KMS-11 (cell line): ENCODE measurements around the gene TRIM5.

ENCODE experiments used
- H2AFZ ChIP-seq: fragments of 200-600 bp; sonication (generic); 2 replicates; pipeline ENCODE4 v1.6.1; 2016; ENCODE audit warnings: antibody characterized with exemption, mixed run types, low read depth
- H3K27ac ChIP-seq: fragments of 200-600 bp; sonication (generic); 2 replicates; pipeline ENCODE4 v1.6.1; 2016; ENCODE audit warnings: mild to moderate bottlenecking, mixed run types
- H3K27me3 ChIP-seq: fragments of 200-600 bp; sonication (generic); 2 replicates; pipeline ENCODE4 v1.6.1; 2017; ENCODE audit warnings: mild to moderate bottlenecking, low read depth, mixed run types, moderate library complexity; ENCODE audit not compliant: insufficient read depth
- H3K36me3 ChIP-seq: fragments of 200-600 bp; sonication (generic); 2 replicates; pipeline ENCODE4 v1.6.1; 2017; ENCODE audit warnings: mild to moderate bottlenecking, mixed run types; ENCODE audit not compliant: insufficient read depth
- H3K4me1 ChIP-seq: fragments of 200-600 bp; sonication (generic); 2 replicates; pipeline ENCODE4 v1.6.1; 2016; ENCODE audit warnings: mild to moderate bottlenecking, low read depth, mixed run types; ENCODE audit not compliant: poor library complexity, severe bottlenecking
- H3K4me2 ChIP-seq: fragments of 200-600 bp; sonication (generic); 2 replicates; pipeline ENCODE4 v1.7.0; 2016; ENCODE audit warnings: mild to moderate bottlenecking, mixed run types
- H3K4me3 ChIP-seq: fragments of 200-600 bp; sonication (generic); IDR thresholded peaks from 2 replicates; pipeline ENCODE4 v1.6.1; 2017; ENCODE audit warnings: low read depth, low read length, mixed read lengths; ENCODE audit not compliant: insufficient read depth
- H3K79me2 ChIP-seq: fragments of 200-600 bp; sonication (generic); 2 replicates; pipeline ENCODE4 v1.6.1; 2016; ENCODE audit warnings: low read depth, mixed run types; ENCODE audit not compliant: insufficient read depth
- H3K9ac ChIP-seq: fragments of 200-600 bp; sonication (generic); 2 replicates; pipeline ENCODE4 v1.6.1; 2016; ENCODE audit warnings: mild to moderate bottlenecking, mixed run types
- H4K20me1 ChIP-seq: fragments of 200-600 bp; sonication (generic); 2 replicates; pipeline ENCODE4 v1.6.1; 2016; ENCODE audit warnings: mild to moderate bottlenecking, mixed run types; ENCODE audit not compliant: insufficient read depth
- CTCF ChIP-seq: fragments of 200-600 bp; sonication (generic); conservative IDR thresholded peaks from 2 replicates; pipeline ENCODE4 v1.6.1; 2017; ENCODE audit warnings: low read depth, mild to moderate bottlenecking, antibody characterized with exemption, low read length, moderate library complexity, mixed read lengths

The TRIM5 gene

DNA sequence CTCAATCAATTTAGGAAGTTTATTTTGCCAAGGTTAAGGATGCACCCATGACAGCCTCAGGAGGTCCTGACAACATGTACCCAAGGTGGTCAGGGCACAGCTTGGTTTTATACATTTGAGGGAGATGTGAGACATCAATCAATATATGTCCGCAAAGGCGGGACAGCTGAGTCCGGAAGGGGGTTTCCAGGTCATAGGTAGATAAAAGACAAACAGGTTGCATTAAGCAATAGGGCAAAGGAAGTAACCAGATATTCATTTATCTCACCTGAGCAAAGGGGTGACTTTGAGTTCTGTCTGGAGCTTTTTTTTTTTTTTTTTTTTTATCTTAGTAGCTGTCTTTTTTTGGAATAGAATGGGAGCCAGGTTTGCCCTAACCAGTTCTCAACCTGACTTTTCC, 62.1 kb downstream of the TRIM5 start:
- Histone ChIP-seq H3K36me3 (no peaks in the 10 kb centered on the region), H3K27me3 (no peaks in the 10 kb centered on the region), H3K4me2 (no peak overlapping the region), H3K4me1 (peaks cover 15% of the 10 kb centered on the region), H3K4me3 (no peak overlapping the region), H3K9ac (no peak overlapping the region), H4K20me1 (no peaks in the 10 kb centered on the region), H3K79me2 (no peaks in the 10 kb centered on the region), H3K27ac (no peak overlapping the region), H2AFZ (no peak overlapping the region)
- TF ChIP-seq CTCF = no peak

GRCh38 chr11:5621580-5621979, 63.3 kb downstream of the TRIM5 start:
- H3K79me2 ChIP-seq = no peaks in the 10 kb centered on the region
- H2AFZ ChIP-seq = no peak overlapping the region
- no peak overlapping the region for H3K9ac ChIP-seq
- no peaks in the 10 kb centered on the region for H3K27me3 ChIP-seq
- H3K27ac ChIP-seq = no peak overlapping the region
- TF ChIP-seq CTCF = no peak
- H4K20me1 ChIP-seq = no peaks in the 10 kb centered on the region
- H3K36me3 ChIP-seq = no peaks in the 10 kb centered on the region
- no peak overlapping the region for H3K4me2 ChIP-seq
- peaks cover 15% of the 10 kb centered on the region for H3K4me1 ChIP-seq
- no peak overlapping the region for H3K4me3 ChIP-seq

GRCh38 chr11:5620651-5621521, 64.0 kb downstream of the TRIM5 start:
- Histone ChIP-seq H3K79me2 (no peaks in the 10 kb centered on the region), H3K36me3 (no peaks in the 10 kb centered on the region), H3K4me2 (no peak overlapping the region), H3K4me1 (peaks cover 15% of the 10 kb centered on the region), H4K20me1 (no peaks in the 10 kb centered on the region), H3K4me3 (no peak overlapping the region), H3K27me3 (no peaks in the 10 kb centered on the region), H3K9ac (no peak overlapping the region), H3K27ac (no peak overlapping the region), H2AFZ (no peak overlapping the region)
- no peak for TF ChIP-seq CTCF

DNA sequence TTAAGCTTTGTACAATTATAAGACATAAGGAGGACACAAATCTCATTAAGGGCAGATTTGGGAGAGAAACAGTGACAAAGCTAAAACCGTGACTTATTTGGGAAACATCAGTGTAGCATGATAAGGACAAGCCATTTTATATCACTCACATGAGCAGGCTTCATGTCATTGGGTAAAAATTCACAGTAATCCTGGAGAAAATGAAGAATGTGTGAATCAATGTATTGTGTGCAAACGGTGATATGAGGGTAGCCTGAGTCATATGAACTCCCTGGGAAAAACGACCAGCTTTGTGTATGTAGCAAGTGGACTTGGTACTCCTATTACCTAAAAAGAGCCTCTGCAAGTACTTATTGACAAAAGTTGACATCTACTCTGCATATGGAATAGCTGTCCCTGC, 66.1 kb downstream of the TRIM5 start:
- H2AFZ ChIP-seq = no peak overlapping the region
- no peaks in the 10 kb centered on the region for H4K20me1 ChIP-seq
- no peak overlapping the region for H3K9ac ChIP-seq
- no peaks in the 10 kb centered on the region for H3K79me2 ChIP-seq
- H3K4me1 ChIP-seq = no peaks in the 10 kb centered on the region
- H3K27ac ChIP-seq = no peak overlapping the region
- TF ChIP-seq CTCF = no peak
- H3K27me3 ChIP-seq = no peaks in the 10 kb centered on the region
- no peak overlapping the region for H3K4me3 ChIP-seq
- no peak overlapping the region for H3K4me2 ChIP-seq
- H3K36me3 ChIP-seq = no peaks in the 10 kb centered on the region
